ENCODE data around the gene TP53RK.

- TF ChIP-seq CTCF (conservative IDR thresholded peaks at IDR 0.05; ENCODE audit: low read depth in 2 of 2) (no peak), EZH2phosphoT487 (IDR thresholded peaks at IDR 0.05; ENCODE audit: unreplicated experiment) (no peak), ZNF114 (CRISPR knock-in tag; IDR thresholded peaks at IDR 0.05) (no peak), CREB1 (CRISPR knock-in tag; IDR thresholded peaks at IDR 0.05; ENCODE audit: low read depth) (no peak), POLR2AphosphoS5 (IDR thresholded peaks at IDR 0.05; ENCODE audit: low read depth) (no peak), EZH2 (IDR thresholded peaks at IDR 0.05; ENCODE audit: low read depth, unreplicated experiment) (no peak)
Measured at GRCh38 chr20:46661659-46662058, 27.6 kb downstream of the TP53RK start.
